Thyroid gland (tissue), 4 donors: Measurements from ENCODE around the gene TBC1D8. TPM values are rescaled to one million over a fixed set of nuclear protein-coding genes. Genes with fewer than 3 reads are reported as not detected.

Experiments
- DNase-seq, 2 donors: peaks; one replicate each; pipeline ENCODE4 v3.0.0-alpha.2; 2019
- H3K27ac ChIP-seq, 3 donors: fragments of 200-600 bp; sonication (generic); 1 replicate in 2 of 3; 2 replicates in 1 of 3; pipeline ENCODE4 v1.5.1; 2016 to 2019; ENCODE audit warnings: mild to moderate bottlenecking in 1 of 3, moderate library complexity in 1 of 3
- H3K27me3 ChIP-seq: fragments of 200-600 bp; sonication (generic); one replicate; pipeline ENCODE4 v1.5.1; 2019
- H3K36me3 ChIP-seq, 2 donors: fragments of 200-600 bp; sonication (generic); one replicate each; pipeline ENCODE4 v1.5.1; 2016 to 2019
- H3K4me1 ChIP-seq, 2 donors: fragments of 200-600 bp; sonication (generic); one replicate each; pipeline ENCODE4 v1.5.1; 2017 to 2019
- H3K4me3 ChIP-seq, 3 donors: fragments of 200-600 bp; sonication (generic); replicated peaks in 1 of 3; 1 replicate in 2 of 3; 2 replicates in 1 of 3; pipeline ENCODE4 v1.5.1; 2016; ENCODE audit warnings: mild to moderate bottlenecking in 1 of 3
- H3K9me3 ChIP-seq: fragments of 200-600 bp; sonication (generic); one replicate; pipeline ENCODE4 v1.5.1; 2017
- CTCF ChIP-seq, 6 experiments: fragments of 200-600 bp in 3 of 6; fragments of 450-650 bp in 3 of 6; sonication (generic) in 3 of 6; IDR thresholded peaks; one replicate each; pipeline ENCODE4 v1.5.1; 2016 to 2019; ENCODE audit warnings: antibody characterized with exemption in 6 of 6, mild to moderate bottlenecking in 2 of 6, inconsistent platforms in 1 of 6, moderate library complexity in 1 of 6
- POLR2A ChIP-seq, 2 donors: fragments of 450-650 bp; IDR thresholded peaks; one replicate each; pipeline ENCODE4 v1.6.1; 2017; ENCODE audit warnings: antibody characterized with exemption in 2 of 2, mild to moderate bottlenecking in 2 of 2, moderate library complexity in 1 of 2
- WGBS, 2 donors: methylation state at CpG; one replicate each; pipeline ENCODE4 v1.1.5; 2017; 5-methylcytosine and 5-hydroxymethylcytosine counted together
- intact Hi-C: fragments of 100-400 bp; cut with DNase I; formaldehyde crosslinking; loops from one replicate; pipeline ENCODE4 v1.15.1; 2023
- total RNA-seq, 4 donors: library from RNA; depleted of rRNA; stranded (reverse); fragments of >200 nt; gene quantifications; one replicate each; pipeline ENCODE4 v1.2.3, GENCODE V29; 2016

Gene TBC1D8
- total RNA-seq, 4 donors from 2014 or later = 16.4 to 36.8 (median 27.1) TPM

GRCh38 chr2:100969998-100970397 lies 181.2 kb downstream of the TBC1D8 start:
- no peak overlapping the region for H3K27ac ChIP-seq
- peaks cover 0 to 2% of the 10 kb centered on the region in 2 donors for H3K4me1 ChIP-seq
- TF ChIP-seq CTCF (IDR thresholded peaks at IDR 0.05) (no peak), POLR2A (IDR thresholded peaks at IDR 0.05) (no peak)
- no peaks in the 10 kb centered on the region for H3K27me3 ChIP-seq
- WGBS, 2 donors = 94 to 96% methylated on average over 4 to 7 of the region's 7 CpGs
- no peak overlapping the region for H3K4me3 ChIP-seq
- no peak for DNase-seq
- H3K36me3 ChIP-seq = peaks cover 4% of the 10 kb centered on the region in 2 donors
- intact Hi-C loops = no loop called here
- no peaks in the 10 kb centered on the region for H3K9me3 ChIP-seq

GRCh38 chr2:100968146-100969145 lies 182.7 kb downstream of the TBC1D8 start:
- 93 to 95% methylated on average over 27 to 28 of the region's 28 CpGs for WGBS, 2 donors
- no peak for DNase-seq
- peaks cover 0 to 3% of the 10 kb centered on the region in 2 donors for H3K4me1 ChIP-seq

GRCh38 chr2:100967716-100968115 lies 183.5 kb downstream of the TBC1D8 start:
- no peak for TF ChIP-seq CTCF (IDR thresholded peaks at IDR 0.05)
- TF ChIP-seq POLR2A (IDR thresholded peaks at IDR 0.05) = no peak
- H3K9me3 ChIP-seq = no peaks in the 10 kb centered on the region
- no peak for DNase-seq
- no peak overlapping the region for H3K27ac ChIP-seq
- 93 to 95% methylated on average over 8 of the region's 8 CpGs for WGBS, 2 donors
- no peaks in the 10 kb centered on the region for H3K27me3 ChIP-seq
- no peak overlapping the region for H3K4me3 ChIP-seq
- peaks cover 4% of the 10 kb centered on the region in 2 donors for H3K36me3 ChIP-seq
- H3K4me1 ChIP-seq = peaks cover 0 to 3% of the 10 kb centered on the region in 2 donors
- intact Hi-C loops = no loop called here

More at GRCh38 chr2:100968146-100969145, 182.7 kb downstream of the TBC1D8 start:
- TF ChIP-seq POLR2A (IDR thresholded peaks at IDR 0.05) = no peak
- no peak for TF ChIP-seq CTCF (IDR thresholded peaks at IDR 0.05)
- Histone ChIP-seq H3K27me3 (no peaks in the 10 kb centered on the region), H3K4me3 (no peak overlapping the region), H3K9me3 (no peaks in the 10 kb centered on the region), H3K36me3 (peaks cover 4% of the 10 kb centered on the region in 2 donors), H3K27ac (no peak overlapping the region)
- intact Hi-C loops = no loop called here

- no peaks in the 10 kb centered on the region for H3K27me3 ChIP-seq
- 98 to 99% methylated on average over 4 to 5 of the region's 5 CpGs for WGBS, 2 donors
- intact Hi-C loops = no loop called here
- no peak for DNase-seq
- no peak overlapping the region for H3K4me3 ChIP-seq
- no peak for TF ChIP-seq CTCF (IDR thresholded peaks at IDR 0.05)
- no peak for TF ChIP-seq POLR2A (IDR thresholded peaks at IDR 0.05)
- H3K27ac ChIP-seq = peak overlapping the region in 1 of 3 donors; percentile 33
- H3K36me3 ChIP-seq = peaks cover 0 to 4% of the 10 kb centered on the region in 2 donors
- peaks cover 0 to 3% of the 10 kb centered on the region in 2 donors for H3K4me1 ChIP-seq
- H3K9me3 ChIP-seq = no peaks in the 10 kb centered on the region
These were observed 185.6 kb downstream of the TBC1D8 start for GRCh38 chr2:100965596-100965995.

- intact Hi-C loops = no loop called here
- Histone ChIP-seq H3K9me3 (no peaks in the 10 kb centered on the region), H3K36me3 (peaks cover 0 to 4% of the 10 kb centered on the region in 2 donors), H3K4me3 (no peak overlapping the region), H3K4me1 (peaks cover 0 to 3% of the 10 kb centered on the region in 2 donors), H3K27ac (peak overlapping the region in 2 of 3 donors; percentile 3 to 33), H3K27me3 (no peaks in the 10 kb centered on the region)
- WGBS, 2 donors = 49 to 76% methylated on average over 11 of the region's 11 CpGs
- DNase-seq = no peak
- no peak for TF ChIP-seq POLR2A (IDR thresholded peaks at IDR 0.05)
- no peak for TF ChIP-seq CTCF (IDR thresholded peaks at IDR 0.05)
These were observed 186.5 kb downstream of the TBC1D8 start for GRCh38 chr2:100964681-100965169.
